Ishikawa (cell line): ENCODE data around the gene RNPEPL1.

Source experiments
- CEBPB ChIP-seq: IDR thresholded peaks from 2 replicates; pipeline ENCODE4 v1.6.1; 2012
- CREB1 ChIP-seq: IDR thresholded peaks from 2 replicates; pipeline ENCODE4 v1.6.1; 2012; ENCODE audit warnings: low read depth
- EGR1 ChIP-seq: IDR thresholded peaks from 2 replicates; pipeline ENCODE4 v1.6.1; 2012
- EP300 ChIP-seq: IDR thresholded peaks from 2 replicates; pipeline ENCODE4 v1.6.1; 2012; ENCODE audit warnings: borderline replicate concordance
- FOXM1 ChIP-seq: IDR thresholded peaks from 2 replicates; pipeline ENCODE4 v1.6.1; 2012; ENCODE audit warnings: low read depth, borderline replicate concordance
- RAD21 ChIP-seq: IDR thresholded peaks from 2 replicates; pipeline ENCODE4 v1.6.1; 2012; ENCODE audit warnings: low read depth
- TAF1 ChIP-seq: IDR thresholded peaks from 2 replicates; pipeline ENCODE4 v1.6.1; 2012; ENCODE audit warnings: low read depth, mild to moderate bottlenecking
- TCF12 ChIP-seq: IDR thresholded peaks from 2 replicates; pipeline ENCODE4 v1.6.1; 2012; ENCODE audit warnings: low read depth
- TEAD4 ChIP-seq: IDR thresholded peaks from 2 replicates; pipeline ENCODE4 v1.6.1; 2012
- YY1 ChIP-seq: IDR thresholded peaks from 2 replicates; pipeline ENCODE4 v1.6.1; 2012; ENCODE audit warnings: low read depth
- ZBTB7A ChIP-seq: IDR thresholded peaks from 2 replicates; pipeline ENCODE4 v1.6.1; 2012; ENCODE audit warnings: low read depth
- TF ChIP-seq, protein P1 (sequence below): IDR thresholded peaks from 2 replicates; pipeline ENCODE4 v1.6.1; 2012; ENCODE audit warnings: low read depth, mild to moderate bottlenecking
- TF ChIP-seq, protein P2 (sequence below): IDR thresholded peaks from 2 replicates; pipeline ENCODE4 v1.6.1; 2012
- TF ChIP-seq, protein P3 (sequence below): IDR thresholded peaks from 2 replicates; pipeline ENCODE4 v1.6.1; 2012

DNA sequence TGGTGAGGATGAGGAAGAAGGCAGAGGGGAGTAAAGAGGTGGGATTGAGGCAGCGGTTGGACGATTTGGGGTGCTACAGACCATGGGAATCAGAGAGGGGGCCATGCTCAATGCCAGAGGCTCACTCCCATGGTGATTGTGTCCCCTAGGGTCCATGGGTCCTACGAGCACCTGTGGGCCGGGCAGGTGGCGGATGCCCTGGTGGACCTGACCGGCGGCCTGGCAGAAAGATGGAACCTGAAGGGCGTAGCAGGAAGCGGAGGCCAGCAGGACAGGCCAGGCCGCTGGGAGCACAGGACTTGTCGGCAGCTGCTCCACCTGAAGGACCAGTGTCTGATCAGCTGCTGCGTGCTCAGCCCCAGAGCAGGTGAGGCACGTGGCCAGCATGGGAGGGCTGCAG lies 23.5 kb downstream of the RNPEPL1 start:
- TF ChIP-seq FOXM1, result no peak
- TF ChIP-seq RAD21, result no peak
- TF ChIP-seq TAF1, result no peak
- TF ChIP-seq, protein P1, sequence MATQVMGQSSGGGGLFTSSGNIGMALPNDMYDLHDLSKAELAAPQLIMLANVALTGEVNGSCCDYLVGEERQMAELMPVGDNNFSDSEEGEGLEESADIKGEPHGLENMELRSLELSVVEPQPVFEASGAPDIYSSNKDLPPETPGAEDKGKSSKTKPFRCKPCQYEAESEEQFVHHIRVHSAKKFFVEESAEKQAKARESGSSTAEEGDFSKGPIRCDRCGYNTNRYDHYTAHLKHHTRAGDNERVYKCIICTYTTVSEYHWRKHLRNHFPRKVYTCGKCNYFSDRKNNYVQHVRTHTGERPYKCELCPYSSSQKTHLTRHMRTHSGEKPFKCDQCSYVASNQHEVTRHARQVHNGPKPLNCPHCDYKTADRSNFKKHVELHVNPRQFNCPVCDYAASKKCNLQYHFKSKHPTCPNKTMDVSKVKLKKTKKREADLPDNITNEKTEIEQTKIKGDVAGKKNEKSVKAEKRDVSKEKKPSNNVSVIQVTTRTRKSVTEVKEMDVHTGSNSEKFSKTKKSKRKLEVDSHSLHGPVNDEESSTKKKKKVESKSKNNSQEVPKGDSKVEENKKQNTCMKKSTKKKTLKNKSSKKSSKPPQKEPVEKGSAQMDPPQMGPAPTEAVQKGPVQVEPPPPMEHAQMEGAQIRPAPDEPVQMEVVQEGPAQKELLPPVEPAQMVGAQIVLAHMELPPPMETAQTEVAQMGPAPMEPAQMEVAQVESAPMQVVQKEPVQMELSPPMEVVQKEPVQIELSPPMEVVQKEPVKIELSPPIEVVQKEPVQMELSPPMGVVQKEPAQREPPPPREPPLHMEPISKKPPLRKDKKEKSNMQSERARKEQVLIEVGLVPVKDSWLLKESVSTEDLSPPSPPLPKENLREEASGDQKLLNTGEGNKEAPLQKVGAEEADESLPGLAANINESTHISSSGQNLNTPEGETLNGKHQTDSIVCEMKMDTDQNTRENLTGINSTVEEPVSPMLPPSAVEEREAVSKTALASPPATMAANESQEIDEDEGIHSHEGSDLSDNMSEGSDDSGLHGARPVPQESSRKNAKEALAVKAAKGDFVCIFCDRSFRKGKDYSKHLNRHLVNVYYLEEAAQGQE, result no peak
- TF ChIP-seq ZBTB7A, result no peak
- TF ChIP-seq TCF12, result no peak
- TF ChIP-seq EP300, result no peak
- no peak for TF ChIP-seq TEAD4
- no peak for TF ChIP-seq CREB1
- TF ChIP-seq YY1, result no peak
- no peak for TF ChIP-seq CEBPB
- no peak for TF ChIP-seq EGR1
- TF ChIP-seq, protein P2, sequence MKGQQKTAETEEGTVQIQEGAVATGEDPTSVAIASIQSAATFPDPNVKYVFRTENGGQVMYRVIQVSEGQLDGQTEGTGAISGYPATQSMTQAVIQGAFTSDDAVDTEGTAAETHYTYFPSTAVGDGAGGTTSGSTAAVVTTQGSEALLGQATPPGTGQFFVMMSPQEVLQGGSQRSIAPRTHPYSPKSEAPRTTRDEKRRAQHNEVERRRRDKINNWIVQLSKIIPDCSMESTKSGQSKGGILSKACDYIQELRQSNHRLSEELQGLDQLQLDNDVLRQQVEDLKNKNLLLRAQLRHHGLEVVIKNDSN, result no peak
- TF ChIP-seq, protein P3, sequence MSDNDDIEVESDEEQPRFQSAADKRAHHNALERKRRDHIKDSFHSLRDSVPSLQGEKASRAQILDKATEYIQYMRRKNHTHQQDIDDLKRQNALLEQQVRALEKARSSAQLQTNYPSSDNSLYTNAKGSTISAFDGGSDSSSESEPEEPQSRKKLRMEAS, result no peak
